ENCODE data around the gene DPH6.

The DPH6 gene

DNA sequence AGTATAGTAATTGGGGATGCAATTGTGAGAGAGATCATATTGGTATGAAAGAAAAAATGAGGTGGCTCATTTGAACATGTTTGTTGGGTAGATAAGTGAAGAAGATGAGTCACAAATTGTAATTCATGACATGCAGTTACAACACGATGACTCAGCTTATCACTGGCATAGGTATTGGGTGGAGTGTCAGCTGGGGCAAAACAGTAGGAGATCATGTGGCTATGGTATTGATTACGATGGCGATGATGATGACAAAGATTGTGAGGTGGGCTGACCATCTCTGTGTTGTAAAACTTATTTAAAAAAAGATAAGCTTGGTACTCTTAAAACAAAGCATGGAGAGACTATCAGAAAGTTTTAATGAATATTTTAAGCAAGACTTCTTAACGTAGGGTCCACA is 11.6 kb upstream of the DPH6 start:
- no peak for TF ChIP-seq JUND (IDR thresholded peaks at IDR 0.05; ENCODE audit: low read depth)
- in situ Hi-C loops (cut with HindIII; ENCODE audit: low pct_unique_long_range_greater_than_20kb, low sequenced_read_pairs) = no loop called here
- no peak for DNase-seq (ENCODE audit: low read depth in 1 of 2, low spot score in 1 of 2)

DNA sequence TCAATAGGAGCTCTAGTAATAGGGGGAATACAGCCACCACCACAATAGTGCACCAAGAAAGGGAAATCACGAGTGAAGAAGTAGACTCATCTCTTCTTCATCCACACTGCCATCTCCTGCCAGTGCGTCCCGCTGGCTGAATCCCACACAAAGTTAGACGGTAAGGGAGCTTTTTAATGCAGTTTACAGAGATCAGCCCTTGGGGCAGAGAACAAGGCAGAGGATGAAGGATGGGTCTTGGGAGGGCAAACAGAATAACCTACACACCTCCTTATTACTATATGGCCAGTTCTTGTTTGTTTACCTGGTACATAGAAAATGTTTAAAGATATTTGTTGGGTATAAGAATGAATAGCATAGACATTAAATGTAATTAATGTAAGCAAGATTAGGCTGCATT is 11.0 kb upstream of the DPH6 start:
- in situ Hi-C loops (cut with HindIII; ENCODE audit: low pct_unique_long_range_greater_than_20kb, low sequenced_read_pairs) = no loop called here
- no peak for DNase-seq (ENCODE audit: low read depth in 1 of 2, low spot score in 1 of 2)
- no peak for TF ChIP-seq JUND (IDR thresholded peaks at IDR 0.05; ENCODE audit: low read depth)

DNA sequence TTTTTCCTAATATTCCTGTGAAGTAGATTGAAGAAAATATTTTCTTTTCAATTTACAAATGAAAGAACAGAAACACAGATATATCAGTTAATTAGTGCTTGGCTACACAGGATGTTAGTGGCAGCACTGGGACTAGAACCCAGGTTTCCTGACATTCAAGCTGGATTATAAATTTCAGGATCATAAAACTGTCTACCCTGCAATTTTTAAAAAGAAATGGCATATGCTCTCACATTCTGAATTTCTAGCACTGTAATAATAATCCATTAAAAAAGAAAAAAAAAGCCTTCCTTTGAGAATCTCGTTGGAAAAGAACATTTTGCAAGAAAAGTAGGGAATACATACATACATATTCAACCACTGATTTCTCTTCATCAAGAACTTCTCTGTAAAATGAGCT is 9.3 kb upstream of the DPH6 start:
- in situ Hi-C loops (cut with HindIII; ENCODE audit: low pct_unique_long_range_greater_than_20kb, low sequenced_read_pairs) = no loop called here
- no peak for TF ChIP-seq JUND (IDR thresholded peaks at IDR 0.05; ENCODE audit: low read depth)
- no peak for DNase-seq (ENCODE audit: low read depth in 1 of 2, low spot score in 1 of 2)

DNA sequence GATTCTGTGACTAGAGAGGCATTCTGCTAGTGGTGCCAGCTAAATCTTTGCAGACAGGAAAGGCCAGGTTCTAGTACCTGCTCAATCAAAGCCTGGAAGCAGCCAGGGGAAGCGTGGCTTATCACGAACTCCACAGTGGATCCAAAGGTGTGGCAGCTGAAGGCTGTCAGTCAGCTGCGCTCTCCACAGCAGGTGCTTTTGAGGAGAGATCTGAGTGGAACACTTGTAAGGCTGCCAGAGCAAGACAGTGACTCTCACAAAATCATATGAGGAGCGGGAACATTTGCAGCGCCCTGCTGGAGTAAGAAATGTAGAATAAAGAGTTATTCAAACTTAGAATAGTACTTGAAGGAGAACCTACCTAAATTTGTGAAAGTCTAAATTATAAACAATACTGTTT is 5.0 kb upstream of the DPH6 start:
- no peak for DNase-seq (ENCODE audit: low read depth in 1 of 2, low spot score in 1 of 2)
- no peak for TF ChIP-seq JUND (IDR thresholded peaks at IDR 0.05; ENCODE audit: low read depth)
- in situ Hi-C loops (cut with HindIII; ENCODE audit: low pct_unique_long_range_greater_than_20kb, low sequenced_read_pairs) = no loop called here

DNA sequence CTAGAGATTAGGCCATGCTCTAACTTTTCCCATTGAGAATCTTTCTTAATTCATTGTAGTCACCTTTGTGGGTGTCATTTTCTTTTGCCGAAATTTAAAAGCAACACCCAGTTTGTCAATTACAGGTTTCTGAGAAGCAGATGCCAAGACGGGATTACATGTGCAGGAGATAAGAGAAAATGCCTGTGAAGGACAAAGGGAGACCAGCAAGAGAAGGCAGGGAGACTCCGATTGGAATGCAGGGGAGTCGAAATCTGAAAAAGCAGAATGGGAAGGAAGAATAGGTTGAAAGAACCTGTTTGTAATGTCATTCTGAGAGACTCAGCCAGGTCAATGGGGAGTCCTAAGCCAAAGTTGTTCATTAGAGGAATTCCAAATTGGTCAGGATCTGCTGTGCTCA is 3.6 kb upstream of the DPH6 start:
- DNase-seq (ENCODE audit: low read depth in 1 of 2, low spot score in 1 of 2) = no peak
- in situ Hi-C loops (cut with HindIII; ENCODE audit: low pct_unique_long_range_greater_than_20kb, low sequenced_read_pairs) = no loop called here
- no peak for TF ChIP-seq JUND (IDR thresholded peaks at IDR 0.05; ENCODE audit: low read depth)

DNA sequence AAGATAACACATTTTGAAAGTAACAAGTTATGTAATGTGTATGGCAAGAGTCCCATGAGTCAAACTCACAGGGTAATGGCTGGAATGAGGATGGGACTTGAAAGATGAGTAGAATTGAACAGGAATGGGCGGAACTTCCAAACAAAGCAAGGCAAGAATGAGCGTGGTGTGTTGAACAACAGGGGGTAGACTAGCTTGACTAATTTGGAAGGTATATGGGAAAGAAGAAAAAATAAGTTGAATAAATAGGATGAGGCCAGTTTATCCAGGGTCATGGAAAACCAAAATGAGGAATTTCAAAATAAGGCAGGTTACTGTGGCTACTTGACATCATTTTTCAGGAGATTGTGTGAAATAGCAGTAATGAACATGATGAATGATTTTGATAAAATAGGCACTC is 2.5 kb upstream of the DPH6 start:
- in situ Hi-C loops (cut with HindIII; ENCODE audit: low pct_unique_long_range_greater_than_20kb, low sequenced_read_pairs) = no loop called here
- DNase-seq (ENCODE audit: low read depth in 1 of 2, low spot score in 1 of 2) = no peak
- TF ChIP-seq JUND (IDR thresholded peaks at IDR 0.05; ENCODE audit: low read depth) = no peak

DNA sequence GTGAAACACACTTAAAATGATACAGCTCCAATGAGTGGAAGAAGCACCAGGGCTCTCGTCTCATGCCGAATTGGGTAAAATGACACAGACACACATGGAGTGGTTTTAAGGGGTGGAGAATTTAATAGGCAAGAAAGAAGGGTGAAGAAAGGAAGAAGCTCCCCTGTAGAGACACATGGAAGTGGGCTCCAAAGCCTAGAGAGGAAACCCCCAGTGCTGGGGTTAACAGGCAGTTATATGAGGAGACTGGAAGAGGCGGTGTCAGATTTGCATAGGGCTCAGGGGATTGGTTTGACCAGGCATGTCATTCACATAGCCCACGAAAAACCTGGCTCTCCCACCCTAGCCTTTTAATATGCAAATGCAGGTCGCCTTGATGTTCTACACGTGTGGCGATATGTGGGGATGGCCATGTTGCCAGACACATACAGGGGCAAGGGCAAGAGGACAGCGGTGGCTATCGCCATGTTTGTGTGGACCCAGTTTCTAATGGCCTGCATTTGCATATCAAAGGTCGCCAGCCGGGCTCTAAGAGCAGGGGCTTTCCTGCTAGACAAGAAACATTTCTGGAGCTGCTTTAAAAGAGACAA is 1.9 kb upstream of the DPH6 start:
- no peak for DNase-seq (ENCODE audit: low read depth in 1 of 2, low spot score in 1 of 2)
- no peak for TF ChIP-seq JUND (IDR thresholded peaks at IDR 0.05; ENCODE audit: low read depth)
- in situ Hi-C loops (cut with HindIII; ENCODE audit: low pct_unique_long_range_greater_than_20kb, low sequenced_read_pairs) = no loop called here

DNA sequence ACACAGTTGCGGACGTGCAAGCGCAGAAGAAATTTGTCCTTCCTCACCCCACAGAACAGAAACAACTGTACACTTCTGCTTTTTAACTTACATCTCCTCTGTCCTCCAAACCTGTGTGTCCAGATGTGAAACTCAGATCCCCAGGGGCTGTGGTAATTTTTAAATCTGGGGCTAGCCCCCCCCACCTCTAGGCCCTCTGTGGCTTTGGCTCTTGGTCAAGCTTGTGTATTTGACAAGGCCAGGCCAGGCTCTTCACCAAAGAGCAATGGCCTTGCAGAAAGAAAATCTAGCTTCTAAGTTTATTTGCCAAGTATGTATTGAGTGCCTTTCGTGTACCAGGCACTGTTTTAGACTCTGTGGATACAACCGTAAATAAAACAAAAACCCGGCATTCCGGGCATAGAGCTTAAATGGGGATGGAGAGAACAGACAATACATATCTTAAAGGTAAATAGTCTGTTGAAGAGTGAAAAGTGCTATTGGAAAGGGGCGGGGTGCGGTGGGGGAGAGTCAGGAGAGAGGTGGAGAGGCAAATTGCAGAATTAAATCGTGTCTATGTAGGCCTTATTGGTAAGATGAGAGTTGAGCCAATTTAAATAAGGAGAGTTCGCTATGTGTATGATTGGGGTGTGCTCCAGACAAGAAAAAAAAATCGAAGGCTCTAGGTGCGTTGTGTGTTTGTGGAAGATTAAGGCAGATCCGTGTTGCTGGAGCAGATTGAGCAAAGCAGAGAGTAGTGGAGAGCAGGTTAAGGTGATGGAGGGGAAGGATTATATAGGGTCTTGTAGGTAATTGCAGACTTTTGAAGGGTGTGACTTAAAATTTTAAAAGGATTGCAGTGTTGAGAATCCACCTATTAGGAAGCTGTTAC is 781 bp upstream of the DPH6 start:
- no peak for DNase-seq (ENCODE audit: low read depth in 1 of 2, low spot score in 1 of 2)
- in situ Hi-C loops (cut with HindIII; ENCODE audit: low pct_unique_long_range_greater_than_20kb, low sequenced_read_pairs) = no loop called here
- TF ChIP-seq JUND (IDR thresholded peaks at IDR 0.05; ENCODE audit: low read depth) = no peak

DNA sequence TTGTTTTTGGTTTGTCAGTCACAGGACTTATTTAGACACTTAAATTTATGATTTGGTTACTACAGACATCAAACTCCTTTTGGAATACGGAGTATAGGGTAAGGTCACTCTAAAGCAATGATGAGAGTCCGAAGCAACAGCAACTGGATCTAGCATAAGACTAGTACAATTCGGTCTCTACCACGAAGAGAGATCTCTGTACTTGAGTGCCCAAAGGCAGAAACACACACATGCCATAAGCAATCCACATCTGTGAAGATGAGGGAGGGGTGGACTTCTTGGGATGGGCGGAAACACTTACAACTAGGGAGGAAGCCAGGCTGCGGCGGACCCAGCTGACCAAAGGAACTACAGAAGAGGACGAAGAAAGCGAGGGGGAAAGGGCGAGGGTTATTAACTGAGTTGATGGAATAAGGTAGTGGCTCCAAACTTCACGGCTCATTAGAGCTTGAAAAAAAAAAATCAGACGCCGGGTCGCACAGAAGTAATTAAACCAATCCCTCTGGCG is 595 bp downstream of the DPH6 start:
- peak in 1 of 2 experiments; percentile 54 for DNase-seq (ENCODE audit: low read depth in 1 of 2, low spot score in 1 of 2)
- in situ Hi-C loops (cut with HindIII; ENCODE audit: low pct_unique_long_range_greater_than_20kb, low sequenced_read_pairs) = no loop called here
- TF ChIP-seq JUND (IDR thresholded peaks at IDR 0.05; ENCODE audit: low read depth) = no peak

DNA sequence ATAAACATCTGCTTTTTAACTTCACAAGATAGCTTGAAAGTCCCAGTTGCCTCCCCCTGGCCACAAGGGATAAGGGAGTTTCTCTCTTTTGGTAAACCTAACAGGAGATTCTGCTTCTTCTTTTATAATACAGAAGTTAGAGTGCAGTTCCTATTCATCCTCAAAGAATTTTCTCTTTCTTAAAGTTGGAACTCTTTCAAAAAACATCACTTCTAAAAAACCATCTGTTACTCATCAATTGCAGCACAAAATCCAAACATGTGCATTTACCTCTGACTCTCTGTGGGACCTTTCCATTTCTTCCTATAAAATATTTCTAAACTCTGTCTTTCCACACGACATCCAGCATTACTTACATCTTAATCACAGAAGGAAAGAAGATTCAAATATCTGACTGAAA is 5.1 kb downstream of the DPH6 start:
- DNase-seq (ENCODE audit: low read depth in 1 of 2, low spot score in 1 of 2) = no peak
- in situ Hi-C loops (cut with HindIII; ENCODE audit: low pct_unique_long_range_greater_than_20kb, low sequenced_read_pairs) = no loop called here
- TF ChIP-seq JUND (IDR thresholded peaks at IDR 0.05; ENCODE audit: low read depth) = no peak

DNA sequence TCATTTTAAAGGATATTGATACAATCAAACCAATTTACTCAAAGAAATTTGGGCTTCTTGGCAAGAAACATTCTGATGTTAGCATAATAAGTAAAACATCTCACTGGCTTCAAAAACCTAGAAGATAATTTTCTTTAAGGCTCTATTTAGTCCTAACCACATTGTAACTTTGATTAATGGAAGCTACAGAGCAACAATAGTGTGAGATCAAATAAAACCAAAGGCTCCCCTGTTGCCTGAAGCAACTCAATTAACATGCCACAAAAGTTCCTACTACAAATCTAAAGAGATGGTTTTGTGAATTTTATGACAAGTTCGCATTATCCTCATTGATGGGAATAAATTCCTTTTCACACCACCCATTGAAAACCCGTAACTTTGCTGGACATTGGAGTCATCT is 5.9 kb downstream of the DPH6 start:
- DNase-seq (ENCODE audit: low read depth in 1 of 2, low spot score in 1 of 2) = no peak
- in situ Hi-C loops (cut with HindIII; ENCODE audit: low pct_unique_long_range_greater_than_20kb, low sequenced_read_pairs) = no loop called here
- TF ChIP-seq JUND (IDR thresholded peaks at IDR 0.05; ENCODE audit: low read depth) = no peak

DNA sequence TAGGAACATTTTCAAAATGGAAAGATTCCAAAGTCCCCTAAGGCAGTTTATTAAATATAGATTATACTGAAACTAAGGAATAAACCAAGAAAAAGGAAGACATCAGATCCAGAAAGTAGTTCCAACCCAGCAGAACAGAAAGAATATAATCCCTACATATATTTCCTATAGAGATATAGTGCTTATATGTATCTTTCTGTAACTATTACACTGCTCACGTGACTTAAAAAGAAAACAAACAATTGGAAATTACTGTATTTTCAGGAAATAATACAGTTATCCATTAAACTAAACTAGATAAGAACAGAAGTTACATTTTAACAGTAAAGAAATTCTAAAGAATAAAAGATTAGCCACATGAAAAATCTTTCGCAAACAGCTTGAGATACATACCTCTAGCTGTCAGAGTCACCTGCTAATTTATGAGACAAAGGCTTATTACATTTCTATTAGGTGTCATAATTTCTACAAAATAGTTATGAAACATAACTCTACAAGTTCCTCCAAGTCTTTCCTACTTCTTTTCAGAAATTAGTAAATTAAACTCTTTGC is 10.5 kb downstream of the DPH6 start:
- TF ChIP-seq JUND (IDR thresholded peaks at IDR 0.05; ENCODE audit: low read depth) = no peak
- in situ Hi-C loops (cut with HindIII; ENCODE audit: low pct_unique_long_range_greater_than_20kb, low sequenced_read_pairs) = no loop called here
- DNase-seq (ENCODE audit: low read depth in 1 of 2, low spot score in 1 of 2) = no peak

All from T47D (cell line).